ENCODE data around the gene MTX1. TPM values are rescaled to one million over a fixed set of nuclear protein-coding genes. Genes with fewer than 3 reads are reported as not detected.
"Not testable (repeated sequence)": the region's sequence is repeated elsewhere in the genome, so short reads cannot be mapped to it uniquely, and the experiment has no call there.

The MTX1 gene
- total and polyA plus RNA-seq, 9 of the 15 experiments (the other 6 are each of a cell fraction or from before 2014, with no cell fraction given), result 29.1 to 98.4 (median 66.9) TPM

- H3K79me2 ChIP-seq (ENCODE audit: control insufficient read depth, insufficient read depth, low read length); H4K20me1 ChIP-seq (replicated peaks; ENCODE audit: control insufficient read depth, insufficient read depth, low read length); in situ Hi-C loops (cut with MboI); FAIRE-seq; H3K9me3 ChIP-seq (replicated peaks; ENCODE audit: control insufficient read depth, insufficient read depth, low read depth, low read length); ATAC-seq; H3K4me2 ChIP-seq (ENCODE audit: insufficient read depth, low read length); intact Hi-C loops (cut with micrococcal nuclease); H3K9ac ChIP-seq (ENCODE audit: insufficient read depth in 1 of 2, low read depth in 2 of 2, low read length in 2 of 2); H3K27ac ChIP-seq (ENCODE audit: extremely low read depth, low read depth, low read length); H3K4me3 ChIP-seq; H3K27me3 ChIP-seq (ENCODE audit: control insufficient read depth in 2 of 2, insufficient read depth in 2 of 2, low read length in 2 of 2); H2AFZ ChIP-seq (ENCODE audit: low read depth, low read length); BruUV-seq (replicated peaks); H3K9me1 ChIP-seq (ENCODE audit: control insufficient read depth, insufficient read depth, low read length); CTCF ChIA-PET (ENCODE audit: low intra/inter-chr PET ratio); DNase-seq (ENCODE audit: extremely low read depth in 1 of 4, low spot score in 3 of 4): not testable (repeated sequence)
- Histone ChIP-seq H3K4me1 (replicated peaks in 1 of 2; ENCODE audit: control insufficient read depth in 2 of 2, insufficient read depth in 2 of 2, low read length in 2 of 2) (peaks cover 0 to 11% of the 10 kb centered on the region in 2 experiments; a peak in 3 of 5 replicates), H3K36me3 (ENCODE audit: control insufficient read depth, insufficient read depth, low read length) (peaks cover 11% of the 10 kb centered on the region; the same call in 1 of the 3 replicates)
- POLR2A ChIA-PET, result interaction anchor here (1.0 kb wide), 1 partner anchor 9 kb away, joined by 3 read pairs; no protein-coding TSS in a partner anchor
- 53% methylated on average over 4 of the region's 9 CpGs for WGBS (ENCODE audit: insufficient coverage, low coverage, missing lambda C conversion rate)
These were observed 26.9 kb downstream of the MTX1 start for GRCh38 chr1:155235375-155235774.

- TF ChIP-seq CEBPB (tag; IDR thresholded peaks at IDR 0.05), result peak; percentile 50
- TF ChIP-seq BRD4 (IDR thresholded peaks at IDR 0.05), result no peak
- no peak for TF ChIP-seq CBX2 (IDR thresholded peaks at IDR 0.05; ENCODE audit: insufficient read depth, low read length, poor library complexity, severe bottlenecking)
- H3K4me2 ChIP-seq (ENCODE audit: insufficient read depth, low read length), result no peak overlapping the region
- POLR2A ChIA-PET, result interaction anchor here (0.6 to 1.0 kb wide), 2 partner anchors 8 to 99 kb away, joined by 3 read pairs; no protein-coding TSS in a partner anchor
- no peak overlapping the region for H3K27ac ChIP-seq (ENCODE audit: extremely low read depth, low read depth, low read length)
- no peaks in the 10 kb centered on the region for H3K9me1 ChIP-seq (ENCODE audit: control insufficient read depth, insufficient read depth, low read length)
- H4K20me1 ChIP-seq (replicated peaks; ENCODE audit: control insufficient read depth, insufficient read depth, low read length), result no peaks in the 10 kb centered on the region
- in situ Hi-C loops (cut with MboI), result no loop called here
- DNase-seq (ENCODE audit: extremely low read depth in 1 of 4, low spot score in 3 of 4) (no peak), FAIRE-seq (no peak), ATAC-seq (no peak)
- no peaks in the 10 kb centered on the region for H3K9me3 ChIP-seq (replicated peaks; ENCODE audit: control insufficient read depth, insufficient read depth, low read depth, low read length)
- H3K27me3 ChIP-seq (ENCODE audit: control insufficient read depth in 2 of 2, insufficient read depth in 2 of 2, low read length in 2 of 2), result no peaks in the 10 kb centered on the region
- no peak overlapping the region for H2AFZ ChIP-seq (ENCODE audit: low read depth, low read length)
- peak overlapping the region in 1 of 2 experiments; percentile 0; a peak in 1 of 4 replicates for H3K9ac ChIP-seq (ENCODE audit: insufficient read depth in 1 of 2, low read depth in 2 of 2, low read length in 2 of 2)
- CTCF ChIA-PET (ENCODE audit: low intra/inter-chr PET ratio), result no interaction called here
- no TSS peak for BruUV-seq (replicated peaks)
- no peaks in the 10 kb centered on the region for H3K79me2 ChIP-seq (ENCODE audit: control insufficient read depth, insufficient read depth, low read length)
- intact Hi-C loops (cut with micrococcal nuclease), result no loop called here
- H3K4me3 ChIP-seq, result no peak overlapping the region
- H3K4me1 ChIP-seq (replicated peaks in 1 of 2; ENCODE audit: control insufficient read depth in 2 of 2, insufficient read depth in 2 of 2, low read length in 2 of 2), result peaks cover 0 to 4% of the 10 kb centered on the region in 2 experiments; a peak in 4 of 5 replicates
- H3K36me3 ChIP-seq (ENCODE audit: control insufficient read depth, insufficient read depth, low read length), result peaks cover 11% of the 10 kb centered on the region; the same call in 1 of the 3 replicates
- 47% methylated on average over 5 of the region's 5 CpGs for WGBS (ENCODE audit: insufficient coverage, low coverage, missing lambda C conversion rate)
These were observed 28.0 kb downstream of the MTX1 start for GRCh38 chr1:155236451-155236850.

Measured in K562 (cell line).